NB4 (cell line): Measurements from ENCODE around the gene MFSD2A.

ENCODE experiments used
- CTCF ChIP-seq: IDR thresholded peaks from one replicate; pipeline ENCODE4 v1.5.1; 2012; ENCODE audit warnings: low read depth, low read length
- MAX ChIP-seq: IDR thresholded peaks from 2 replicates; pipeline ENCODE4 v1.6.1; 2011; ENCODE audit warnings: low read depth, low read length
- POLR2A ChIP-seq: IDR thresholded peaks from 2 replicates; pipeline ENCODE4 v1.6.1; 2011; ENCODE audit warnings: mild to moderate bottlenecking; ENCODE audit not compliant: insufficient read length; ENCODE audit errors: extremely low read depth

GRCh38 chr1:40014253-40014706, 59.3 kb downstream of the MFSD2A start:
- no peak for TF ChIP-seq MAX
- TF ChIP-seq CTCF = no peak
- TF ChIP-seq POLR2A = no peak
